ENCODE results near the gene CAST. TPM values are rescaled to one million over a fixed set of nuclear protein-coding genes. Genes with fewer than 3 reads are reported as not detected.

The CAST gene
- total and polyA plus RNA-seq, 2 donors (not counting 3 experiments of a cell fraction or from before 2014, with no cell fraction given): 33.7 to 194 TPM

DNA sequence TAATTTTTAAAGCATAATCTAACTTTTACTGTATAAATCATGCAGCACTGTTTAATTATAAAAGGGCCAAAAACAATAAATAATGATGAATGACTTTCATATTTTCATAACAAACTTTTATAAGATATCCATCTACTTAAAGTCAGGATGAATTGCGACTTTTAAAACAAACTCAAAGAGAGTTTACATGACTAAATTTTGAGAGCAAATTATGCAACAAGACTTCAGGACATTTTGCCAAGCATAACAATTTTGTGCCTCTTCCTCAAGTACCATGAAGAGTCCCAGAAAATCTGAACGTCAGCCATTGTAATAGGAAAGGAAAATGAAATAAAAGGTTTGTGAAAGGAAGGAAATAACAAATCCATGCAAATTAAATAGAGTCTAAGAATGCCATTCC is 121.2 kb downstream of the CAST start:
- H3K4me1 ChIP-seq (ENCODE audit: control insufficient read depth, extremely low read depth, insufficient read depth, low read length): peaks cover 19% of the 10 kb centered on the region
- no peak overlapping the region for H3K4me3 ChIP-seq (replicated peaks in 1 of 3; ENCODE audit: insufficient read depth in 1 of 3, low read depth in 1 of 3, low read length in 3 of 3)
- H3K9me3 ChIP-seq (replicated peaks; ENCODE audit: control insufficient read depth, insufficient read depth, low read length): no peaks in the 10 kb centered on the region
- no peak for FAIRE-seq
- ChIA-PET POLR2A (no interaction called here), CTCF (no interaction called here)
- intact Hi-C loops (cut with micrococcal nuclease): no loop called here
- H4K20me1 ChIP-seq (replicated peaks; ENCODE audit: control insufficient read depth, extremely low read depth, insufficient read depth, low read length): no peaks in the 10 kb centered on the region
- H3K9ac ChIP-seq (replicated peaks; ENCODE audit: extremely low read depth, insufficient read depth, low read length): no peak overlapping the region
- peaks cover 2 to 8% of the 10 kb centered on the region in 2 experiments for H3K36me3 ChIP-seq (ENCODE audit: control insufficient read depth in 2 of 2, extremely low read depth in 1 of 2, insufficient read depth in 2 of 2, low read length in 2 of 2)
- H3K27me3 ChIP-seq (ENCODE audit: control insufficient read depth in 2 of 2, insufficient read depth in 2 of 2, low read length in 2 of 2): no peaks in the 10 kb centered on the region
- no TSS peak for BruUV-seq (replicated peaks)
- no peak for DNase-seq (ENCODE audit: low read depth, low spot score)
- H3K4me2 ChIP-seq (ENCODE audit: insufficient read depth, low read length): no peak overlapping the region
- no peak for TF ChIP-seq POLR2A (IDR thresholded peaks at IDR 0.05; ENCODE audit: low read depth, low read length)
- no peak for TF ChIP-seq GATA2 (IDR thresholded peaks at IDR 0.05; ENCODE audit: insufficient read depth, insufficient read length, low read depth, low read length)
- TF ChIP-seq, protein P1, sequence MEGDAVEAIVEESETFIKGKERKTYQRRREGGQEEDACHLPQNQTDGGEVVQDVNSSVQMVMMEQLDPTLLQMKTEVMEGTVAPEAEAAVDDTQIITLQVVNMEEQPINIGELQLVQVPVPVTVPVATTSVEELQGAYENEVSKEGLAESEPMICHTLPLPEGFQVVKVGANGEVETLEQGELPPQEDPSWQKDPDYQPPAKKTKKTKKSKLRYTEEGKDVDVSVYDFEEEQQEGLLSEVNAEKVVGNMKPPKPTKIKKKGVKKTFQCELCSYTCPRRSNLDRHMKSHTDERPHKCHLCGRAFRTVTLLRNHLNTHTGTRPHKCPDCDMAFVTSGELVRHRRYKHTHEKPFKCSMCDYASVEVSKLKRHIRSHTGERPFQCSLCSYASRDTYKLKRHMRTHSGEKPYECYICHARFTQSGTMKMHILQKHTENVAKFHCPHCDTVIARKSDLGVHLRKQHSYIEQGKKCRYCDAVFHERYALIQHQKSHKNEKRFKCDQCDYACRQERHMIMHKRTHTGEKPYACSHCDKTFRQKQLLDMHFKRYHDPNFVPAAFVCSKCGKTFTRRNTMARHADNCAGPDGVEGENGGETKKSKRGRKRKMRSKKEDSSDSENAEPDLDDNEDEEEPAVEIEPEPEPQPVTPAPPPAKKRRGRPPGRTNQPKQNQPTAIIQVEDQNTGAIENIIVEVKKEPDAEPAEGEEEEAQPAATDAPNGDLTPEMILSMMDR (IDR thresholded peaks at IDR 0.05; ENCODE audit: extremely low read depth in 1 of 2, insufficient read depth in 1 of 2, low read depth in 1 of 2, low read length in 2 of 2): no peak
- no peak for TF ChIP-seq POLR2AphosphoS5 (IDR thresholded peaks at IDR 0.05; ENCODE audit: insufficient read depth, low read depth, low read length)
- no peak for TF ChIP-seq JUN (IDR thresholded peaks at IDR 0.05; ENCODE audit: borderline replicate concordance, insufficient read depth, insufficient read length, low read depth)
- no peak for TF ChIP-seq FOS (IDR thresholded peaks at IDR 0.05; ENCODE audit: borderline replicate concordance, insufficient read depth, low read length)
- TF ChIP-seq MYC (IDR thresholded peaks at IDR 0.05; ENCODE audit: low read depth, low read length): no peak
- no peak for TF ChIP-seq MAX (IDR thresholded peaks at IDR 0.05; ENCODE audit: insufficient read depth, insufficient read length)
- no peak for TF ChIP-seq EZH2 (IDR thresholded peaks at IDR 0.05; ENCODE audit: borderline replicate concordance, low read depth, low read length, severe bottlenecking)
- H3K9me1 ChIP-seq (replicated peaks; ENCODE audit: control insufficient read depth, extremely low read depth, insufficient read depth, low read length): no peaks in the 10 kb centered on the region
- dilution Hi-C loops (cut with MboI; ENCODE audit: extremely low pct_ligation_motif_present, low sequenced_read_pairs): no loop called here
- H3K79me2 ChIP-seq (ENCODE audit: control insufficient read depth, insufficient read depth, low read length): no peaks in the 10 kb centered on the region
- H2AFZ ChIP-seq (ENCODE audit: low read depth, low read length): no peak overlapping the region
- H3K27ac ChIP-seq (ENCODE audit: insufficient read depth, low read depth, low read length): no peak overlapping the region

Measured in endothelial cell of umbilical vein (primary cell).